WTC11 (cell line): ENCODE data around the gene MIR17HG. TPM values are rescaled to one million over a fixed set of nuclear protein-coding genes. Genes with fewer than 3 reads are reported as not detected.

Experiments used
- ATAC-seq: fragments of 200-7000 bp; cut with Tn5 transposase; 2 replicates; pipeline ENCODE4 v1.10.0; 2021; ENCODE audit warnings: mild to moderate bottlenecking, moderate library complexity
- CTCF ChIA-PET: fragments of 300-600 bp; sonication (Branson Sonifier 250); formaldehyde crosslinking; loops from one replicate; lab custom pipeline; 2021; ENCODE audit warnings: antibody characterized with exemption; lab: Charles Lee
- POLR2A ChIA-PET: fragments of 350-600 bp; sonication (Branson Sonifier 250); formaldehyde crosslinking; loops from one replicate; lab custom pipeline; 2021; ENCODE audit warnings: antibody characterized with exemption; lab: Charles Lee
- DNase-seq: peaks from one replicate; pipeline ENCODE4 v3.0.0; 2021; ENCODE audit warnings: low spot score
- H3K27ac Mint-ChIP-seq: 2 replicates; pipeline ENCODE4 v1.8.0; 2021; ENCODE audit warnings: mixed read lengths
- H3K27me3 Mint-ChIP-seq: 2 replicates; pipeline ENCODE4 v1.8.0; 2021; ENCODE audit warnings: low read depth, mild to moderate bottlenecking, moderate library complexity, mixed read lengths
- H3K36me3 Mint-ChIP-seq: 2 replicates; pipeline ENCODE4 v1.8.0; 2021; ENCODE audit warnings: mixed read lengths
- H3K4me1 Mint-ChIP-seq: 2 replicates; pipeline ENCODE4 v1.8.0; 2022; ENCODE audit warnings: mixed read lengths
- H3K4me3 Mint-ChIP-seq: 2 replicates; pipeline ENCODE4 v1.8.0; 2021; ENCODE audit warnings: mild to moderate bottlenecking, moderate library complexity, mixed read lengths
- H3K9me3 Mint-ChIP-seq: 2 replicates; pipeline ENCODE4 v1.8.0; 2021; ENCODE audit warnings: mixed read lengths
- E2F4 ChIP-seq: sonication (generic); formaldehyde crosslinking; IDR thresholded peaks from 2 replicates; pipeline ENCODE4 v1.8.1; 2022; ENCODE audit warnings: low read depth, mild to moderate bottlenecking, moderate library complexity, missing genetic modification reagents, borderline replicate concordance
- E2F5 ChIP-seq: sonication (generic); formaldehyde crosslinking; IDR thresholded peaks from 2 replicates; pipeline ENCODE4 v1.8.1; 2022; ENCODE audit warnings: mild to moderate bottlenecking, moderate library complexity, missing genetic modification reagents
- ELF4 ChIP-seq: sonication (generic); formaldehyde crosslinking; IDR thresholded peaks from 2 replicates; pipeline ENCODE4 v1.8.1; 2022; ENCODE audit warnings: low read depth, mild to moderate bottlenecking, moderate library complexity, missing genetic modification reagents
- EMX1 ChIP-seq: fragments of 250-450 bp; sonication (Bioruptor Pico); IDR thresholded peaks from 2 replicates; pipeline ENCODE4 v1.8.0; 2021; ENCODE audit warnings: mild to moderate bottlenecking
- ESRRA ChIP-seq: sonication (generic); formaldehyde crosslinking; IDR thresholded peaks from 2 replicates; pipeline ENCODE4 v1.8.1; 2022; ENCODE audit warnings: mild to moderate bottlenecking, missing genetic modification reagents, borderline replicate concordance
- ETV6 ChIP-seq: sonication (generic); formaldehyde crosslinking; IDR thresholded peaks from 2 replicates; pipeline ENCODE4 v1.8.1; 2022; ENCODE audit warnings: mild to moderate bottlenecking, missing genetic modification reagents
- FOXK1 ChIP-seq: sonication (generic); formaldehyde crosslinking; IDR thresholded peaks from 2 replicates; pipeline ENCODE4 v1.8.0; 2022; ENCODE audit warnings: mild to moderate bottlenecking, moderate library complexity, missing genetic modification reagents
- FOXP4 ChIP-seq: sonication (generic); formaldehyde crosslinking; IDR thresholded peaks from 2 replicates; pipeline ENCODE4 v1.8.0; 2022; ENCODE audit warnings: mild to moderate bottlenecking, missing genetic modification reagents
- GABPB1 ChIP-seq: sonication (generic); formaldehyde crosslinking; IDR thresholded peaks from 2 replicates; pipeline ENCODE4 v1.8.1; 2023; ENCODE audit warnings: mild to moderate bottlenecking, missing genetic modification reagents
- KAT7 ChIP-seq: sonication (generic); formaldehyde crosslinking; IDR thresholded peaks from 2 replicates; pipeline ENCODE4 v1.8.1; 2023; ENCODE audit warnings: missing genetic modification reagents, mild to moderate bottlenecking, borderline replicate concordance
- PRRX2 ChIP-seq: fragments of 250-450 bp; sonication (Bioruptor Pico); IDR thresholded peaks from 2 replicates; pipeline ENCODE4 v1.8.0; 2021; ENCODE audit warnings: mild to moderate bottlenecking
- TEAD4 ChIP-seq: sonication (generic); formaldehyde crosslinking; IDR thresholded peaks from 2 replicates; pipeline ENCODE4 v1.8.0; 2022; ENCODE audit warnings: mild to moderate bottlenecking, missing genetic modification reagents
- TP53 ChIP-seq: sonication (generic); formaldehyde crosslinking; IDR thresholded peaks from 2 replicates; pipeline ENCODE4 v1.8.1; 2023; ENCODE audit warnings: mild to moderate bottlenecking, missing genetic modification reagents
- ZBTB21 ChIP-seq: sonication (generic); formaldehyde crosslinking; IDR thresholded peaks from 2 replicates; pipeline ENCODE4 v1.8.1; 2023; ENCODE audit warnings: mild to moderate bottlenecking, missing genetic modification reagents, borderline replicate concordance
- ZNF232 ChIP-seq: sonication (generic); formaldehyde crosslinking; IDR thresholded peaks from 2 replicates; pipeline ENCODE4 v1.8.0; 2022; ENCODE audit warnings: mild to moderate bottlenecking, missing genetic modification reagents
- ZNF416 ChIP-seq: fragments of 250-450 bp; sonication (Bioruptor Pico); IDR thresholded peaks from 2 replicates; pipeline ENCODE4 v1.9.0; 2021; ENCODE audit warnings: mild to moderate bottlenecking, inconsistent platforms
- ZNF423 ChIP-seq: fragments of 250-450 bp; sonication (Bioruptor Pico); IDR thresholded peaks from 2 replicates; pipeline ENCODE4 v2.1.2; 2022; ENCODE audit warnings: mild to moderate bottlenecking, moderate library complexity
- ZNF671 ChIP-seq: fragments of 250-450 bp; sonication (Bioruptor Pico); IDR thresholded peaks from 2 replicates; pipeline ENCODE4 v1.8.0; 2021; ENCODE audit warnings: mild to moderate bottlenecking
- total RNA-seq: library from RNA; stranded (reverse); gene quantifications from 3 replicates; pipeline ENCODE4 v1.2.3, GENCODE V29; 2021
- TF ChIP-seq, protein P1 (sequence below): sonication (generic); formaldehyde crosslinking; IDR thresholded peaks from 2 replicates; pipeline ENCODE4 v1.8.1; 2023; ENCODE audit warnings: mild to moderate bottlenecking, missing genetic modification reagents
- TF ChIP-seq, protein P2 (sequence below): sonication (generic); formaldehyde crosslinking; conservative IDR thresholded peaks from 2 replicates; pipeline ENCODE4 v1.8.1; 2023; ENCODE audit warnings: mild to moderate bottlenecking, low read depth, missing genetic modification reagents, moderate library complexity
- TF ChIP-seq, protein P3 (sequence below): fragments of 250-450 bp; sonication (Bioruptor Pico); IDR thresholded peaks from 2 replicates; pipeline ENCODE4 v1.9.0; 2021; ENCODE audit warnings: moderate library complexity, mild to moderate bottlenecking, inconsistent platforms, borderline replicate concordance
- TF ChIP-seq, protein P4 (sequence below): sonication (generic); formaldehyde crosslinking; IDR thresholded peaks from 2 replicates; pipeline ENCODE4 v1.8.0; 2022; ENCODE audit warnings: mild to moderate bottlenecking, missing genetic modification reagents
- TF ChIP-seq, protein P5 (sequence below): fragments of 200-600 bp; IDR thresholded peaks from 2 replicates; pipeline ENCODE4 v1.8.0; 2022; ENCODE audit warnings: antibody characterized with exemption

MIR17HG gene
- total RNA-seq, 1 experiment from 2014 or later: 37.1 TPM

- 0 out of 2 replicates have a peak, but pooled peaks have one; percentile 1 for TF ChIP-seq KAT7 (CRISPR knock-in tag)
- TF ChIP-seq, protein P1, sequence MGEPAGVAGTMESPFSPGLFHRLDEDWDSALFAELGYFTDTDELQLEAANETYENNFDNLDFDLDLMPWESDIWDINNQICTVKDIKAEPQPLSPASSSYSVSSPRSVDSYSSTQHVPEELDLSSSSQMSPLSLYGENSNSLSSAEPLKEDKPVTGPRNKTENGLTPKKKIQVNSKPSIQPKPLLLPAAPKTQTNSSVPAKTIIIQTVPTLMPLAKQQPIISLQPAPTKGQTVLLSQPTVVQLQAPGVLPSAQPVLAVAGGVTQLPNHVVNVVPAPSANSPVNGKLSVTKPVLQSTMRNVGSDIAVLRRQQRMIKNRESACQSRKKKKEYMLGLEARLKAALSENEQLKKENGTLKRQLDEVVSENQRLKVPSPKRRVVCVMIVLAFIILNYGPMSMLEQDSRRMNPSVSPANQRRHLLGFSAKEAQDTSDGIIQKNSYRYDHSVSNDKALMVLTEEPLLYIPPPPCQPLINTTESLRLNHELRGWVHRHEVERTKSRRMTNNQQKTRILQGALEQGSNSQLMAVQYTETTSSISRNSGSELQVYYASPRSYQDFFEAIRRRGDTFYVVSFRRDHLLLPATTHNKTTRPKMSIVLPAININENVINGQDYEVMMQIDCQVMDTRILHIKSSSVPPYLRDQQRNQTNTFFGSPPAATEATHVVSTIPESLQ (CRISPR knock-in tag): no peak
- peak; percentile 79; the same call in 1 of the 2 replicates for TF ChIP-seq EMX1 (CRISPR knock-in tag)
- TF ChIP-seq, protein P2, sequence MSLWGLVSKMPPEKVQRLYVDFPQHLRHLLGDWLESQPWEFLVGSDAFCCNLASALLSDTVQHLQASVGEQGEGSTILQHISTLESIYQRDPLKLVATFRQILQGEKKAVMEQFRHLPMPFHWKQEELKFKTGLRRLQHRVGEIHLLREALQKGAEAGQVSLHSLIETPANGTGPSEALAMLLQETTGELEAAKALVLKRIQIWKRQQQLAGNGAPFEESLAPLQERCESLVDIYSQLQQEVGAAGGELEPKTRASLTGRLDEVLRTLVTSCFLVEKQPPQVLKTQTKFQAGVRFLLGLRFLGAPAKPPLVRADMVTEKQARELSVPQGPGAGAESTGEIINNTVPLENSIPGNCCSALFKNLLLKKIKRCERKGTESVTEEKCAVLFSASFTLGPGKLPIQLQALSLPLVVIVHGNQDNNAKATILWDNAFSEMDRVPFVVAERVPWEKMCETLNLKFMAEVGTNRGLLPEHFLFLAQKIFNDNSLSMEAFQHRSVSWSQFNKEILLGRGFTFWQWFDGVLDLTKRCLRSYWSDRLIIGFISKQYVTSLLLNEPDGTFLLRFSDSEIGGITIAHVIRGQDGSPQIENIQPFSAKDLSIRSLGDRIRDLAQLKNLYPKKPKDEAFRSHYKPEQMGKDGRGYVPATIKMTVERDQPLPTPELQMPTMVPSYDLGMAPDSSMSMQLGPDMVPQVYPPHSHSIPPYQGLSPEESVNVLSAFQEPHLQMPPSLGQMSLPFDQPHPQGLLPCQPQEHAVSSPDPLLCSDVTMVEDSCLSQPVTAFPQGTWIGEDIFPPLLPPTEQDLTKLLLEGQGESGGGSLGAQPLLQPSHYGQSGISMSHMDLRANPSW (CRISPR knock-in tag): no peak
- peak; percentile 51; the same call in 1 of the 2 replicates for TF ChIP-seq ETV6 (CRISPR knock-in tag)
- 0 out of 2 replicates have a peak, but pooled peaks have one; percentile 64 for TF ChIP-seq ZNF671 (CRISPR knock-in tag)
- TF ChIP-seq FOXP4 (CRISPR knock-in tag): no peak; the same call in 1 of the 2 replicates
- TF ChIP-seq PRRX2 (CRISPR knock-in tag): peak; percentile 86; the same call in 1 of the 2 replicates
- TF ChIP-seq ZNF423 (CRISPR knock-in tag): no peak
- TF ChIP-seq, protein P3, sequence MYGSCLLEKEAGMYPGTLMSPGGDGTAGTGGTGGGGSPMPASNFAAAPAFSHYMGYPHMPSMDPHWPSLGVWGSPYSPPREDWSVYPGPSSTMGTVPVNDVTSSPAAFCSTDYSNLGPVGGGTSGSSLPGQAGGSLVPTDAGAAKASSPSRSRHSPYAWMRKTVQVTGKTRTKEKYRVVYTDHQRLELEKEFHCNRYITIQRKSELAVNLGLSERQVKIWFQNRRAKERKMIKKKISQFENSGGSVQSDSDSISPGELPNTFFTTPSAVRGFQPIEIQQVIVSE (CRISPR knock-in tag): no peak
- TF ChIP-seq ELF4 (CRISPR knock-in tag): 0 out of 2 replicates have a peak, but pooled peaks have one; percentile 17
- TF ChIP-seq E2F4 (CRISPR knock-in tag): 0 out of 2 replicates have a peak, but pooled peaks have one; percentile 26
- TF ChIP-seq TEAD4 (CRISPR knock-in tag): no peak
- 0 out of 2 replicates have a peak, but pooled peaks have one; percentile 57 for TF ChIP-seq ESRRA (CRISPR knock-in tag)
- TF ChIP-seq ZBTB21 (CRISPR knock-in tag): no peak
Measured at GRCh38 chr13:91347996-91348905, 764 bp downstream of the MIR17HG start (continued).

DNA sequence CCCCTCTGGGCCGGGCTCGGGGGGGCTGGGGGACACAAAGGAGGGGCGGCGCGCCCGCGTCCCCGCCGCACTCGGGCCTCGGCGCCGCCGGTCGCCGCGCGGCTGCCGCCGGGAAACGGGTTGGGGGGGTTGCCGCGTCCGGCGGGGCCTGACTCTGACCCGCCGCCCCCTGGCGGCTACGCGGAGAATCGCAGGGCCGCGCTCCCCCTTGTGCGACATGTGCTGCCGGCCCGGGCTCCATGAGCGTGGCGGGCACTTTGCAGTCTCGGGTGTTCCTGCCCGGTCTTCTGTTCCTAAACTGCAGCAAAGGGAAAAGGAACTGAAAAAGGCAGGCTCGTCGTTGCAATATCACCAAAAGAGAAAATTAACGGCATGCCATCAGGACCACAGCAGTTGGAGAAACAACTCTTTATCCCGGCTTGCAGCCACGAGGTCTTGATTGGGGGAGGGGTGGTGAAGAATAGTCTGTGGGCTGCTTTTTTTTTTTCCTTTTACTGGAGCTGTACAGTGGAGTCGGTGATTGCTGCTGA is 1.5 kb downstream of the MIR17HG start:
- Mint-ChIP-seq H3K27me3 (no peaks in the 10 kb centered on the region), H3K36me3 (peaks cover 51% of the 10 kb centered on the region), H3K27ac (peak overlapping the region; percentile 98), H3K9me3 (no peaks in the 10 kb centered on the region), H3K4me1 (peaks cover 46% of the 10 kb centered on the region), H3K4me3 (peak overlapping the region; percentile 87)
- DNase-seq (peak; percentile 91), ATAC-seq (peak; percentile 39)
- POLR2A ChIA-PET: no interaction called here
- CTCF ChIA-PET: no interaction called here
- TF ChIP-seq FOXK1 (CRISPR knock-in tag): no peak
- peak; percentile 34 for TF ChIP-seq GABPB1
- TF ChIP-seq ZNF232 (CRISPR knock-in tag): 0 out of 2 replicates have a peak, but pooled peaks have one; percentile 25
- TF ChIP-seq, protein P4, sequence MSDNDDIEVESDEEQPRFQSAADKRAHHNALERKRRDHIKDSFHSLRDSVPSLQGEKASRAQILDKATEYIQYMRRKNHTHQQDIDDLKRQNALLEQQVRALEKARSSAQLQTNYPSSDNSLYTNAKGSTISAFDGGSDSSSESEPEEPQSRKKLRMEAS: peak; percentile 94
- TF ChIP-seq ZNF416 (CRISPR knock-in tag): peak; percentile 48; the same call in 1 of the 2 replicates
- TF ChIP-seq TP53: no peak
- TF ChIP-seq E2F5: peak; percentile 67; the same call in 1 of the 2 replicates
- peak; percentile 72; the same call in 1 of the 2 replicates for TF ChIP-seq ZNF671 (CRISPR knock-in tag)
- TF ChIP-seq, protein P5, sequence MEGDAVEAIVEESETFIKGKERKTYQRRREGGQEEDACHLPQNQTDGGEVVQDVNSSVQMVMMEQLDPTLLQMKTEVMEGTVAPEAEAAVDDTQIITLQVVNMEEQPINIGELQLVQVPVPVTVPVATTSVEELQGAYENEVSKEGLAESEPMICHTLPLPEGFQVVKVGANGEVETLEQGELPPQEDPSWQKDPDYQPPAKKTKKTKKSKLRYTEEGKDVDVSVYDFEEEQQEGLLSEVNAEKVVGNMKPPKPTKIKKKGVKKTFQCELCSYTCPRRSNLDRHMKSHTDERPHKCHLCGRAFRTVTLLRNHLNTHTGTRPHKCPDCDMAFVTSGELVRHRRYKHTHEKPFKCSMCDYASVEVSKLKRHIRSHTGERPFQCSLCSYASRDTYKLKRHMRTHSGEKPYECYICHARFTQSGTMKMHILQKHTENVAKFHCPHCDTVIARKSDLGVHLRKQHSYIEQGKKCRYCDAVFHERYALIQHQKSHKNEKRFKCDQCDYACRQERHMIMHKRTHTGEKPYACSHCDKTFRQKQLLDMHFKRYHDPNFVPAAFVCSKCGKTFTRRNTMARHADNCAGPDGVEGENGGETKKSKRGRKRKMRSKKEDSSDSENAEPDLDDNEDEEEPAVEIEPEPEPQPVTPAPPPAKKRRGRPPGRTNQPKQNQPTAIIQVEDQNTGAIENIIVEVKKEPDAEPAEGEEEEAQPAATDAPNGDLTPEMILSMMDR: peak; percentile 96
